Measurements from ENCODE around the gene PCSK6.
"Not testable (repeated sequence)": the region's sequence is repeated elsewhere in the genome, so short reads cannot be mapped to it uniquely, and the experiment has no call there.

PCSK6 gene

DNA sequence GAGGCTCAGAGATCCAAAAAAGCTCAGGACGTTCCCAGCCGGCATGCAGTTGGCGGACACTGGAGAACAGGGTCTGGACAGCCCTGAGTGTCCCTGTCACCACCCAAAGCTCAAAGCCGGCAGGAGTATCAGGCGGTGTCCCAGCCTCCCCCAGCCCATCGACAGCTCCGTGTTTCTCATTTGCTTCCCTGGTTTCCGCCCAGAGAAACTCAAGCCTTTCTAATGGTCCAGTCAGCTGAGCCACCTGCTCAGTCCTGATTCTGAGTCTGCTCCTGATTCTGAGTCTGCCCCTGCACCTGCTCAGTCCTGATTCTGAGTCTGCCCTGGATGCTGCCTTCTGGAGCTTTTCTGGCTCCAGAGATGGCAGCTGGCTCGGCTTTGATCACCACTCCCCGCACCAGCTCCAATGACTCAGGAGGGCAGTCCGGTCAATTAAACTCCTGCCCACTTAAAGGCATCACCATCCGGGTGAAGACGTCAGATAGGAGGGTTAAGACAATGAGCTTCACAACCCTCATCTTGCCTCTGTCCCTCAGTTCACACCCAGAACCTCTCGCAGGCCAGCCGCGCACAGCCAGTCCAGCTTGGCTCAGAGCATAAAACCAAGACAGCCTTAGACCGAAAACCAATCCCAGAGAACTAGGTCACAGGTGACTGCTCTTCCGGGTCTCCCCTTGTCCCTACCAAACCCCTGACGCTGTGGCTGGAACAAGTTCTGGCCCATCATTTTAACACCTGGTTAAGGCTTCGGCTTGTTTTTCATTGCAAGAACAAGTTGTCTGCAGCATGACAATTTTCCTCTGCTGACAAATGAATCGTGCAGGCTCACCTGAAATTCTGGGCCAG lies 6.8 kb downstream of the PCSK6 start:
- DNase-seq (ENCODE audit: low read depth in 3 of 3), result no peak

DNA sequence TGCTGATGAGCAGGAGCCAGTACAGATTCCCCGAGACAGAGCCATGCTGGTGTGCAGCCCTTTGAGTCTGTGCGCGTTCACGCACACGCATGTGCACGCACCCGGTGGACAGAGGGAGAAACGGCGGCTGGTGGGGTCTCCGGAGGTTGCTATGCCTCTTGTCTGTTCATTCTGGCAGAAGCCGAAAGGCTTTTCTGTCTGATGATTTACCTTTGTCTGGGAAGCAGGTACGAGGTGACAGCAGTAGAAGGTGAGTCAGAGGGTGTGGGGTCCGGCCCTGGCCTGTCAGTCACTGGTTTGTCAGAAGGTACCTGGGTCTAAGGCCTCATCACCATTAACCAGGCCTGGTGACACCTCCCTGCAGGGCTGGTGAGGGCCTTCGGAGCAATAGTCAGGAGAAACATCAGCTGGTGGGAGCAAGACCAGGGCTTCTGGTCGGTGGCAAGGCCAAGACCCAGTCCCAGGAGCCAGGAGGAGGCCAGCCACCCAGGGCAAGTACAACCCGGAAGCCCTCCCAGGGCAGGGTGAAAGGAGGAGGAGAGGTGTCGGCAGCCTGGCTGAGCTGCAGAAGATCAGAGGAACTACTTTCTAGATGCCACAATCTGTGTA lies 7.5 kb downstream of the PCSK6 start:
- DNase-seq (ENCODE audit: low read depth in 3 of 3), result no peak

DNA sequence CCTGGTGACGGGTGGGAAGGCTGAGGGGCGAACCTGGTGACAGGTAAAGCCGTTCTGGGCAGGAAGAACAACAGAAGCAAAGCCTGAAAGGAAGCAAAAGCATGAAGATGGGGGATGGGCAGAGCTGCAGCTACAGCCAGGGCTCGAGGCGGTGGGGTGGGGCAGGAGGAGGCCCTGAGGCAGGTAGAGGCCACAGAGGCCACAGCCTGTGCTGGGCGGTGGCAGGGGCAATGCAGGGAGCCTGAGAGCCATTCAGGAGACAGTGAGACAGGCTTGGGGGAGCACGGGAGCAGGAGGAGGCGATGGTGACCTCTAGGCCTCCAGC lies 8.2 kb downstream of the PCSK6 start:
- no peak for DNase-seq (ENCODE audit: low read depth in 3 of 3)

DNA sequence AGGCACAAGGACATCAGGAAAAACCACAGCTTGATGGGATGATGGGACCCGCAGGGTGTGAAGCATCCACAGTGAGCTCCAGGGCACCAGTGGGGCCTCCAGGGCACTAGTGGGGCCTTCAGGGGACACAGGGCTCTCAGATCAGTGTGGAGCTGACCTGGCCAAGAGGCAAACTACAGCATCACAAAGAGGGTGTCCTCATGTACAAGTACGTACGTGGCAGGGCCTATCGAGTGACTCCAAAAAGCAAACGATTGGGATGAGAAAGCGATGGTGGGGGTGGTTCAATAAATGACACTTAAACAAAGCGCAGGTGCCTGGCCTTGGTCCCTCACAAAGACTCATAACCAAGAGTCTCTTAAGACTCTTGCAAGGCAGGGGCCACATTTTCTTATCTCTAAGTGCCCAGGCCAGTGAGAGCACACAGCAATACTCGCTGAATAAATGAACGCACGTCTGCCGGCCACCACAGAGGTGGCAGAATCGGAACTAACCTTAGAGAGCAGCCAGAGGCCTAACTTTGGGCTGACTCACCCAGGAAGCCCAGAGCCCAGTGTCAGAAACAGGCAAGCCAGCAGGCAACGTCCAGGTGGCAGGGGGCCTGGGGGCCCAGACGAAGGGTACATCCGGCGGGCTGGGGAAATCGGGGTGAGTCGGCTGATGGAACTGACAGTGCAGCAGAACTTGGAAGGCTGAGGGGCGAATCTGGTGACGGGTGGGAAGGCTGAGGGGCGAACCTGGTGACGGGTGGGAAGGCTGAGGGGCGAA lies 8.7 kb downstream of the PCSK6 start:
- no peak for DNase-seq (ENCODE audit: low read depth in 3 of 3)

DNA sequence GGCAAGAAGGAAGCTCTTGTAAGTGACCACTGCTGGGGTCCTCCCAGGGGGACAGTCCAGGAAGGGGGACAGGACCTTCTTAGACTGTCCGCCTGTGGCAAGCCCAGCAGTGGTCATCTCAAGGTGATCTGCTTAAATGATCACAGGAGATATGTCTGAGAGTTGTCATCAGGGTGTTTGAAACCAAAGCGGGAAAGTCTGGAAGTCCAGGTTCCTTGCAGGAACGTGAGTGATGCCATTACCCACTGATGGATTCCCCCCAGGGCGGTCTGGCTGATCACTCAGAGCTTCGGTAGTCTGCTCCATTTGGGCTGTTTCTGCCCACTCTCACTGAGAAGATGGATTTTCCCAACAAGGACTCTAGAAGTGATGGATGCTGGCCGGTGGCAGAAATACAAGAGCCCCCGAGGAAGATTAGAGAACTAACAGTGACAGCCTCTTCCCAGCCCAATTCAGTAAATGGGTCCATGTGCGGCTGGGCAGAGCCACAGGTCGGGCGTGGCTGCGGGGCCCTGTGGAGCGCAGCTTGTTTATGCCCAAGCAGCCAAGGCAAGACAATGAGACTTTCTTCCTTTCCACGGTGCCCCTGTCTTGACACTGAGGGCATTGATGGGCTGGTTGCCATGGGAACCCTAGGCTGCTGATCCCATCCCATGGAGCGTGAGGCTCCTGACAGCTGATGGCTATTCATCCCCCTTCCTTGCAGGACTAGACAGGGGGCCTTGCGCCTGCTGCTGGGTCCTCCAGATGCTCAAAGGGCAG lies 9.5 kb downstream of the PCSK6 start:
- DNase-seq (ENCODE audit: low read depth in 3 of 3), result no peak

DNA sequence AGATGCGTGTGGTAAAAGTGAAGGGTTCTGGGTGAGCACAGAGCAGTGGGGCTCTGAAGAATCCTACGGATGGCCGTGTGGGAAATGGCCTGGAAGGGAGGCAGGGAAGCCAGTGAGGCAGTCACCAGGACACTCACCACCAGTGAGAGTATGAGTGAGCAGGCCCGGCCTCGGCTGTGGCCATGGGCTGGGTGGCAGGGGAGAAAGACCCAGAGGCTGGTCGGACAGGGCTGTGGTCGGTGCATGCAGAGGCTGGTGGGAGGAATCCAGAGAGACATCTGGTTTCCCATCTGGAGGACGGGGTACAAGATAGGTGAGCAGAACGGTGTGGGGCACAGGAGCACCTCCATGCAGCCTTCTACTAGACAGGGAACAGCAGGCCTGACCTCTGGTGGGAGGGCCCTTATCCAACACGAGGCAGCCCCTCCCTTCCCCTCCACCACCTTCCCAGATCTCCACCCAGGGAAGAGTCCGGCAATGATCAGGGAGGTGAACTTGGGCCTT lies 10.1 kb downstream of the PCSK6 start:
- DNase-seq (ENCODE audit: low read depth in 3 of 3), result no peak

DNA sequence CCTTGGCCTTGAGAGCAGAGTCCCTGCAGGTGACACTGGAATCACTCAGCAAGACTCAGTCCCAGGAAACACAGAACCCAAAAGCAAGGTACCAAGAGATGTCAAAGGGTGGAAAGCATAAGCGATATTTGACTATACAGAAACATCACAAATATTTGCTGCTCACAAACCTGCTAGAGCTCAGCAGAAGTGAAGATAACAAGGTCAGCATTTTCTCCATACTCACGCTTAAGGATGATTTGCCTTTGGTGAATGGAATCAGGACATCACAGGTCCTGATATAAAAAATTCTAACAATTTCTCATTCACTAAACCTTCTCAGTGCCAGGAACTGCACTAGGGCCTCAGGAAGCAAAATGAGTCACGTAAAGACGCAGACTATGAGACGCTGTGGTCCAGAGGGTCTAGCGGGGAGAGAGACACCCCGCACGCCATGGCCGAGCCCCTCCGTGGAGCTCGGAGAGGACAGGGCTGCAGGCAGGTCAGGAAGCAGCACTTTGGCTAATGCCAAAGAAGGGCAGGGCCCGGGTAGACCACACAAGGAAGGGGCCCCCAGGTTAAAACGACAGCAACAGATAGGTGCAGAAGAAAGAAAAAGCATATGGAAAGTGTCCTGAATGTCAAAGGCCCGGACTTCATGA lies 10.7 kb downstream of the PCSK6 start:
- no peak for DNase-seq (ENCODE audit: low read depth in 3 of 3)

DNA sequence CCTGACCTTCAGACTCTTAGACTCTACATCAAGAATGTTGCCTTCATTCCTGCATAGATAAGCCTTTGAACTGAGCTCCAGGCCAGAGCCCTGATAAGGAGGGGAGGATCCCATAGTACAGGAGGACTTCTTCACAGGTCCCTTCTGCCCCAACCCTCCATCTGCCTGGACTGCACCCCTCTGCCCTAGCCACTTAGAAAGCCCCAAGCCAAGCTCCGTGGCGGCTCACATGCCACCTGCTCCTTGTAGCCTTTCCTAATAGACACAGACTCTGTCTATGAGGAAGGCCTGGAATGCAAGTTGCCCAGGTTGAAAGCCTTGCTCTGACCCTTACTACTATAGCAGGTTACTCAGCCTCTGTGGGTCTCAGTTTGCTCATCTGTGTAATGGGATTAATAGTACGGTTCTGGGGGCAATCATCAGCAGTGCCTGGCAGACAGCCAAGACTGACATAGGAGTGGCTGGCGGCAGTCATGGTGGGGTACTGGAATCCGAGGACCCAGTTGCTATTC lies 11.6 kb downstream of the PCSK6 start:
- no peak for DNase-seq (ENCODE audit: low read depth in 3 of 3)

DNA sequence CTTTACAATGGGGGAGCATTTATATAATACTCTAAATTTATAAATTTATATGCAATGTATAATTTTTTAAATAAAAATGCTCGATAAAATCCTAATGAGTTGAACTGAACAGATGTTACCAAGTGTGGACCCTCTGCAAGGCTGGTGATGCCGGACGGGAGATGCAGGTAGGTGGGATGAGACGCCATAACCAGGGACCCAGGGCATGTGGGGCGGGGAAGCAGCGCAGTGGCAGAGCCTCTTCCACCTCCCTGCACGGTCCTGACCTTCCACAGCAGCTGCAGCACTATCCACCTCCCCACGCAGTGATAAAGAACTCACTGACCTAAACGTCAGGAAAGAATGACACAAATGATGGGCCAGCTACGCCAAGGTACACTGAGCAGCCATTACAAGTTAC lies 12.8 kb downstream of the PCSK6 start:
- no peak for DNase-seq (ENCODE audit: low read depth in 3 of 3)

DNA sequence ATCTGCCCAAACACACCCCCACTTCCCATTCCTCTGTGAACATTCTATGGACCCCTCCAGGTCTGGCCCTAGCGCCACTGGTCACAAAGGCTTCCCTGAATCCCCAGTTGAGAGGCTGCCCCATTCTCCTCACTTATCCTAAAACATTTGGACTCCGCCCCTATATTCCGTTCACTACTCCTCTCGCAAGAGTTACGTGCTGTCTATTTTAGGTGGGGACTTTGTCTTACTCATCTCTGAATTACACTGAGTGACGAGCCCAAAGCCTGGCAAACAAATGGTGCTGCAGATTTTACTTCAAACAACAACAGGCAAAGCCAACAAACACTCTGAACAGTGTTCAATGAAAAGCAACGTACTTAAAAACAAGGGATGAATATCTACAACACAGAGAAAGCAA lies 14.5 kb downstream of the PCSK6 start:
- DNase-seq (ENCODE audit: low read depth in 3 of 3), result no peak

DNA sequence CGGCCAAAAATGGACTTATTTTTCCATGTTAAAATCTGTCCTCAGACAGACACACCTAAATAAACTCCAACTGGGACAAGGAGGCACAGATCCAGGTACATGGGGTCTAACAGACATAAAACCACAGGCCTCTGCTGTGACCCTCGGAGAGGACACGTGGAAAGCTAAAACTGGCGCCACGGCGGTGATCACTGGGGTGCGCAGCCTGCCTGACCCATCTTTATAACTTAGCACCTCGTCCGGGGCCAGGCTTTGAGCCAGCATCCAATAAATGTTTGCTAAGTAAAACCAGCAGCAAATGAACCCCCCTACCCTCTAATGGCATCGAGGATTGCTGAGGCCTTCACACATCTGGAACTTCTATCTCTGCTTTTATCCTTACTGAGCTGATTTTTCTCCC lies 15.3 kb downstream of the PCSK6 start:
- DNase-seq (ENCODE audit: low read depth in 3 of 3), result no peak

DNA sequence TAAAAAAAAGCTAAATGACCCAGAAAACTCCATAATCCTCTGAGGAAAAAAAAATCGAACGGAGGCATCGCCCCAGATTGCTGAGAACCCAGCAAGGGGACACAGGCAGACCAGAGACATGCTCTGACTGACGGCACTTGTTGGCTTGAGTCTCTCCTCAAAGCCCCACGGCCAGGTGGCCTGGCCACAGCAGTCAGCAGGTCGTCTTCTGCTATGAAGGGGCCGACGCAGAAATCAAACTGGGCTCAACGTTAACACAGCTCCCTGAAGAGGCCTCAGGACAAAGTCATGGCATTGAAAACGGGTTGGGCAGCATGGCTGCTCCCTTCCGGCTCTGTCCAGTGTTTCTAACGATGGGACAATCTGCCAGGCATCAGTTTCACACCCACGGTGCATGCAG lies 17.5 kb downstream of the PCSK6 start:
- no peak for DNase-seq (ENCODE audit: low read depth in 3 of 3)

DNA sequence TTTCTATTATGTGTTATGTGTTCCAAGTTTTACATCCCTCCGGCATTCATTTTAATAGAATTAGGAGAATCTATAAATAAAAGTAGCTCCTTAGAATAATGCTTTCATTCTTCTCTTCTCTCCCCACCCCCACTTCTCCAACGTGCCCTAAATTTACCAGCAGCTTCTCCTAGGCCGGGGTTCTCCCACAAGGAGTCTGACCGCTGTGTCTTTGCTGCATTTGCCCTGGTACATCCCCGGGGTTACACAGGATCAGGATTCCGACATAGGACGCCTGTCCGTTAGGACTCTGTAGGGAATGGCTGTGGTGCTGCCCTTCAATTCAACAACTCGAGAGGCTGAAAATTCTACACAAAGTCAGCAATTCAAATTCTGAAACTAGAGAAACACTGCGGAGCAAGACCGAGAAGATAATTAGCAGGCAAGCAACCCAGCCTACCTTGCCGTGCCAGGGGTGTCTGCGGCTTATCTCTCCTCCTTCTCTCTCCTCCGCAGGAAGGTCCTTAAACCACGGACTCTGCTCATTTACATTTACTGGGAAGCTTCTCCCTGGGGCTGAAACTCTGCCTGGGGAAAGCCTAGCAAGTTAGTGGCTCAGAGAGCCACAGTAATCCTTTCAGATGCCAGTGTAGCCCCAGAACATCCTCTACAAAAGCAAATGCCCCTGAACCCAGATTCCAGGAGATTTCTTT lies 18.8 kb downstream of the PCSK6 start:
- no peak for DNase-seq (ENCODE audit: low read depth in 3 of 3)

DNA sequence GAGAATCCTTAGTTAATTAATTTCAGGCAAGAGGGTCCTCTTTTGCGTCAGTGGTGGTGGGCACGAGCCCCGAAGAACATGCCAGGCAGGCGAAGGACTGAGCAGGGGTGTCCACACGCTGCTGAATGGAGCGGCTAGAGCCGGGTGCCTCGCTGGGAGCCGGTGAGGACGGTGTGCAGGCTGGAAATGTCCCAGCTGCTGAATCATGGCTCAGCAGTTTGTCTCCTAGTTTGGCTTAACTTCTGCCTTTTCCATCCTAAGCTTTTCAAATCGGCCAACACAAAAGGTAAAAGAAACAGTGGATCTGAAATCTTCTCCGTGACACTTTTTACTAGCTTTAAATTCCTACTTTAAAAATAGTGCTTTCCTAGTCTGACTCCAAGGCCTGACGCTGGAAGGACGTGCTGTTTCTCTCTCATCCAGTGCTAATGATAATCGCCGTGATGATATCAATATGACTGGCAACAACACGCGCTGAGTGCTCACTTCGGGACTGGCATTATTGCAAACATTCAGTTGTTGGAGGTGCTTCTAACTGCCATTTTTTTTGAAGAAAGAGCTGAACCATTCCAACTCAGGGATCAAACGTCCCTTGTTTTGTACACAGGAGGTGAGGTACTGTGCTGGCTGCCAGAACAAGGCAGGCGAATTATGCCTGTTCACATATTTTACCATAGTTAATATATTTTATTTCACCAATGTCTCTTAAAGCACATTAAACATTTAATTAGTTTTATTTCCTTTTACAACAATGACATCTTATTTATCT lies 19.8 kb downstream of the PCSK6 start:
- no peak for DNase-seq (ENCODE audit: low read depth in 3 of 3)

DNA sequence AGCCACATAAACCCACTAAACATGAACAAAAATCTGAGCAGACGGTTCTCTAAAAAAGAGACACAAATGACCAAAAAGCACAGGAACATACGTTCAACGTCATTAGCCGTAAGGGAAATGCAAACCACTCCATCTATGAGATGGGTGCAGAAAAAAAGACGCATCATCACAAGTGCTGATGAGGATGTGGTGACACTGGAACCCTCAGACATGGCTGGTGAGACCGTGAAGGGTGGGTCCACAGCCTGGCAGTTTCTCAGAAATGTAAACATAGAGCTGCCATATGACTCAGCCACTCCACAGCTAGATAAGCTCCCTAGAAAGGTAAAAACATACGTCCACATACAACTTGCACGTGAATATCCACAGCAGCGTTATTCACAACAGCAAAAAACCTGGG lies 23.3 kb downstream of the PCSK6 start:
- DNase-seq (ENCODE audit: low read depth in 3 of 3), result no peak

DNA sequence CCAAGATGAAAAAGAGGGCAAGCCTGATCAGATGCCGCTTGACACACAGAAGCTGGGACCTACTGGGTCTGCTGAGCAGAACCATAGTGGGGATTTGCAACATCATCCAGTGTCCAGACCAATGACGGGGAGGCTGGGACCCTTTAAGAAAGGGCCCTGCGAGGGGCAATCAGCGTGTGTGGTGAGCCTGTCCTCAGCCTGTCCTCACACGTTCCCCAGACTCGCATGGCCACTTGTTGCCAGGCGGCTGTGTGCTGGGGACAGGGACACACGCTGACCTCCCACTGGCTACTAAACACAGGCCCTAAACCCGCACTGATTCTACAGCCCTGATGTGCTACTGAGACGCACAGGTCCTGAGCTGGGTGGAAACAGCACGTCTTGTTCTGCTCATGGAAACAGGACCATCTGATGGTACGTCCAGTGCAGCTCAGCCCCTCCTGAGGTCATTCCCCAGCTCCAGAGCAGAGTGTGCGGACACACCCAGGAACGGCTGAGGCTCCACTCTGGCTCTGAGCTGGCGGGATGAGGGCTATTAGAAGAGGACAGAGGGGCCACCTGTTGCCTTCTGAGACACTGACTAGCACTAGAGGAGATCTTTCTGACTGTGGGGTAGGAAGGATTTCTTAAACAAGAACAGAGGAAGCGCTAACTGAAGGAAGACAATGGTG lies 24.4 kb downstream of the PCSK6 start:
- no peak for DNase-seq (ENCODE audit: low read depth in 3 of 3)

DNA sequence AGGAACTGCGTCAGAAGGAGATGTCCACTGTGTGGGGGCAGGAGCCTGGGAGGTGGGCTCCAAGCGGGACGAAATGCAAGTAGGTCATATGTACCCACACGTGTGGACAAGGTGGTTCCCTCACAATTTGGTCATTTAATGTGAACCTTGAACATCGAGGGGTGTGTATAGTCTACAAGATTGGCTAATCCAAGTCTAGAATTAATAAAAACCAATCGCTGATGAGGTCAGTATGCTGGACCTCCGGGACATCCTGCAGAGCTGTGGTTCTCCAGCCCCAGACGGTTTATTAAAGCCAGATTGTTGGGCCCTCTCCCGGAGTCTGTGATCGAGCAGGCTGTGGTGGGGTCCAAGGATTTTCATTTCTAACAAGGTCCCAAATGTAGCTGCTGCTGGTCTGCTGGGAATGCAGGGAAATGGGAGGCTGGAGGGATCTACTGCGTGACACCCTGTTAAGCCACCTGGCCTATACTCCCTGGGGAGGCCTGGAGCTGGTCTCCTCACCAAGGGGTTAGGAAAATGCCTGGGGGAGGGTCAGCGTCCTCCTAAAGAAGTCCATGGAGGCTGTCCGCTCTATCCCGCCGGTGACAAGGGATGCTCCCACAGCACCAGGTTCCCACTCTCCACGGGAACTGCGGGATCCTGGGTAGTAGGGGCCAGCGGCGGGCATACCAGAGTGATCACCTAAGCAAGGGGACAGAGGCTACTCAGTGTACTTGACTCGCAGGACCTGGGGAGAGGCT lies 25.1 kb downstream of the PCSK6 start:
- no peak for DNase-seq (ENCODE audit: low read depth in 3 of 3)

DNA sequence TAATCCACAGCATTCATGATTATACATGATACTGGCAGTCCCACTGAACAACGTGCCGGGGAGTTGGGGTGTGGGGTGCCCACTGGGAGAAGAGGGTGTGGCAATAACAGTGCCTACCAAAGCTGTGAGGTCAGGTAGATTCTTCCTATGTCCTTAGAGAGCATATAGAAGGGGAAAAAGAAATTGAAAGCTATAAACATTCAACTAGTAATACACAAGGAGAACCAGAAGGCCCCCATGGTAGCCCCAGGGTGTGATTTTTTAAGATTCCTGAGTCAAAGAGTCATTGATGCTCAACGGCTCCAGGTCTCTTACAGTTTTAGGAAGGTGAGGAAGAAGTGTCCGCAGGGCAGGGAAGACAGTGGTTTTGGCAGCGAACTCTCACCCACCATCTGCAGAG lies 25.8 kb downstream of the PCSK6 start:
- DNase-seq (ENCODE audit: low read depth in 3 of 3), result not testable (repeated sequence)

DNA sequence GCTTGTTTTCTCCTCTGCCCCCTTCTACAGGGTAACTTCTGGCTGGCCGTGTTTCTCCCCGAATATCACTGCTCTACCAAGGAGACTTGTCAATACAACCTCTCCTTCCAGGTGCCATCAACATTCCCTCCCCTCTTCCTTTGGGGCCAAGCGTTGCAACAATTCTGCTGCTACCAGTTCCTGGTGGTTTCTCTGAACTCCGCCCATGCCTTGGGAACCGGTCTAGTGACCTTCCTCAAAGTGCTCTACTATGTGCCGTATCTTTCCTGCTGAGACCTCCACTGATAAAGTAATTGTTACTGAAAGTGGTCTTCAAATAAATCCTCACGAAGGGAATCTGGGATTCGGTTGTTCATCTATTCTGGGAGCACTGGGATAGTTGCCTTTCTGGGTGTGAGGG lies 26.2 kb downstream of the PCSK6 start:
- DNase-seq (ENCODE audit: low read depth in 3 of 3), result no peak
